GM19395 (cell line): ENCODE data around the gene ACP3.
A peak's percentile ranks its signal among the peaks of the same experiment; 100 is the strongest.

Experiments
- ATAC-seq: cut with Tn5 transposase; IDR thresholded peaks from one replicate; pipeline ENCODE4 v1.9.1; 2021; ENCODE audit warnings: mild to moderate bottlenecking, moderate library complexity; ENCODE audit not compliant: unreplicated experiment

ACP3 gene

GRCh38 chr3:132311841-132312240, 5.4 kb upstream of the ACP3 start:
- ATAC-seq, result no peak

GRCh38 chr3:132315851-132316250, 1.4 kb upstream of the ACP3 start:
- no peak for ATAC-seq

GRCh38 chr3:132318451-132318850, 1.2 kb downstream of the ACP3 start:
- ATAC-seq, result no peak

- no peak for ATAC-seq
Observed at GRCh38 chr3:132321304-132321703, 4.1 kb downstream of the ACP3 start.

GRCh38 chr3:132325103-132325606, 7.9 kb downstream of the ACP3 start:
- peak; percentile 57 for ATAC-seq

GRCh38 chr3:132325634-132326033, 8.4 kb downstream of the ACP3 start:
- ATAC-seq, result peak; percentile 48

GRCh38 chr3:132326251-132326650, 9.0 kb downstream of the ACP3 start:
- ATAC-seq, result peak; percentile 72

GRCh38 chr3:132332082-132332481, 14.9 kb downstream of the ACP3 start:
- no peak for ATAC-seq

- no peak for ATAC-seq
Observed at GRCh38 chr3:132332508-132332907, 15.3 kb downstream of the ACP3 start.

GRCh38 chr3:132341746-132342145, 24.5 kb downstream of the ACP3 start:
- no peak for ATAC-seq

GRCh38 chr3:132342183-132342582, 25.0 kb downstream of the ACP3 start:
- ATAC-seq, result no peak

GRCh38 chr3:132342610-132343009, 25.4 kb downstream of the ACP3 start:
- ATAC-seq, result no peak

- ATAC-seq, result peak; percentile 69
Observed at GRCh38 chr3:132343018-132343612, 25.9 kb downstream of the ACP3 start.

- ATAC-seq, result no peak
Observed at GRCh38 chr3:132344666-132345280, 27.6 kb downstream of the ACP3 start.

- ATAC-seq, result no peak
Observed at GRCh38 chr3:132346841-132347736, 29.9 kb downstream of the ACP3 start.

- ATAC-seq, result no peak
Observed at GRCh38 chr3:132347811-132348210, 30.6 kb downstream of the ACP3 start.

- no peak for ATAC-seq
Observed at GRCh38 chr3:132348531-132348930, 31.3 kb downstream of the ACP3 start.

- ATAC-seq, result no peak
Observed at GRCh38 chr3:132350814-132351213, 33.6 kb downstream of the ACP3 start.

GRCh38 chr3:132351222-132351806, 34.1 kb downstream of the ACP3 start:
- no peak for ATAC-seq

GRCh38 chr3:132352556-132353143, 35.4 kb downstream of the ACP3 start:
- peak; percentile 89 for ATAC-seq
